BJ (cell line): ENCODE results near the gene PLAAT4. TPM values are rescaled to one million over a fixed set of nuclear protein-coding genes. Genes with fewer than 3 reads are reported as not detected.

Experiments used
- CTCF ChIA-PET: fragments of 350-600 bp; formaldehyde crosslinking; extraction: SDS; loops from one replicate; lab custom pipeline; 2021; ENCODE audit warnings: antibody characterized with exemption, inconsistent platforms; lab: Yijun Ruan, JAX
- POLR2A ChIA-PET: fragments of 300-600 bp; sonication (Branson Sonifier 250); formaldehyde crosslinking; extraction: SDS; loops from one replicate; lab custom pipeline; 2021; ENCODE audit warnings: antibody characterized with exemption; lab: Charles Lee
- DNase-seq: peaks from one replicate; pipeline ENCODE4 v3.0.0-alpha.2; 2011; ENCODE audit warnings: low read depth
- H3K27me3 ChIP-seq: 2 replicates; pipeline ENCODE4 v1.6.0; 2011; ENCODE audit warnings: low read length; ENCODE audit not compliant: control insufficient read depth, insufficient read depth
- H3K36me3 ChIP-seq: 2 replicates; pipeline ENCODE4 v1.5.1; 2011; ENCODE audit warnings: low read length; ENCODE audit not compliant: control insufficient read depth, insufficient read depth
- H3K4me3 ChIP-seq: 2 replicates; pipeline ENCODE4 v1.5.1; 2011; ENCODE audit warnings: low read depth, mild to moderate bottlenecking, control low read depth, low read length
- CTCF ChIP-seq: IDR thresholded peaks from 2 replicates; pipeline ENCODE4 v1.5.1; 2011; ENCODE audit warnings: low read depth, mild to moderate bottlenecking, control low read depth, inconsistent platforms, low read length, moderate library complexity; ENCODE audit not compliant: insufficient read depth
- polyA plus RNA-seq: library from polyadenylated mRNA; depleted of rRNA; stranded (reverse); fragments of >200 nt; gene quantifications from 2 replicates; pipeline ENCODE4 v1.2.3, GENCODE V29; 2011; rRNA removed

The PLAAT4 gene
- polyA plus RNA-seq, 1 experiment: 7.1 TPM

- ChIA-PET POLR2A (no interaction called here), CTCF (no interaction called here)
- H3K4me3 ChIP-seq: no peak overlapping the region
- DNase-seq: no peak
- no peak for TF ChIP-seq CTCF
- no peaks in the 10 kb centered on the region for H3K27me3 ChIP-seq
- H3K36me3 ChIP-seq: no peaks in the 10 kb centered on the region
Measured at GRCh38 chr11:63590024-63590788, 53.6 kb downstream of the PLAAT4 start.

GRCh38 chr11:63592975-63593395 lies 56.4 kb downstream of the PLAAT4 start:
- POLR2A ChIA-PET: no interaction called here
- no peaks in the 10 kb centered on the region for H3K36me3 ChIP-seq
- H3K4me3 ChIP-seq: no peak overlapping the region
- H3K27me3 ChIP-seq: no peaks in the 10 kb centered on the region
- CTCF ChIA-PET: interaction anchor here (0.7 to 2.7 kb wide), 7 partner anchors 10 to 115 kb away, joined by 3 to 10 read pairs (median 3); no protein-coding TSS in a partner anchor
- DNase-seq: no peak
- peak; percentile 71 for TF ChIP-seq CTCF

- no peaks in the 10 kb centered on the region for H3K27me3 ChIP-seq
- CTCF ChIA-PET: no interaction called here
- H3K4me3 ChIP-seq: no peak overlapping the region
- TF ChIP-seq CTCF: no peak
- POLR2A ChIA-PET: no interaction called here
- H3K36me3 ChIP-seq: no peaks in the 10 kb centered on the region
- DNase-seq: no peak
Measured at GRCh38 chr11:63595296-63595695, 58.7 kb downstream of the PLAAT4 start.

Other genes with a start within 250 kb of the PLAAT4 start
- gene SLC22A9, start 167.0 kb upstream of the PLAAT4 start, polyA plus RNA-seq: not detected in 2 replicates
- not detected in 2 replicates for gene PLAAT5, start 45.6 kb upstream of the PLAAT4 start, polyA plus RNA-seq
- gene LGALS12, start 30.7 kb upstream of the PLAAT4 start, polyA plus RNA-seq: not detected in 2 replicates
- not detected in 2 replicates for gene PLAAT2, start 26.6 kb downstream of the PLAAT4 start, polyA plus RNA-seq
- 12.5 and 17.6 TPM in 2 replicates for gene PLAAT3, start 77.6 kb downstream of the PLAAT4 start, polyA plus RNA-seq
- 36.1 and 64.8 TPM in 2 replicates for gene ATL3, start 134.6 kb downstream of the PLAAT4 start, polyA plus RNA-seq
- 91.4 and 164 TPM in 2 replicates for gene RTN3, start 144.7 kb downstream of the PLAAT4 start, polyA plus RNA-seq
- 4.7 and 5.8 TPM in 2 replicates for gene ZFTA, start 232.0 kb downstream of the PLAAT4 start, polyA plus RNA-seq